ENCODE measurements around the gene PDLIM7.
A peak's percentile ranks its signal among the peaks of the same experiment; 100 is the strongest.

The PDLIM7 gene

DNA sequence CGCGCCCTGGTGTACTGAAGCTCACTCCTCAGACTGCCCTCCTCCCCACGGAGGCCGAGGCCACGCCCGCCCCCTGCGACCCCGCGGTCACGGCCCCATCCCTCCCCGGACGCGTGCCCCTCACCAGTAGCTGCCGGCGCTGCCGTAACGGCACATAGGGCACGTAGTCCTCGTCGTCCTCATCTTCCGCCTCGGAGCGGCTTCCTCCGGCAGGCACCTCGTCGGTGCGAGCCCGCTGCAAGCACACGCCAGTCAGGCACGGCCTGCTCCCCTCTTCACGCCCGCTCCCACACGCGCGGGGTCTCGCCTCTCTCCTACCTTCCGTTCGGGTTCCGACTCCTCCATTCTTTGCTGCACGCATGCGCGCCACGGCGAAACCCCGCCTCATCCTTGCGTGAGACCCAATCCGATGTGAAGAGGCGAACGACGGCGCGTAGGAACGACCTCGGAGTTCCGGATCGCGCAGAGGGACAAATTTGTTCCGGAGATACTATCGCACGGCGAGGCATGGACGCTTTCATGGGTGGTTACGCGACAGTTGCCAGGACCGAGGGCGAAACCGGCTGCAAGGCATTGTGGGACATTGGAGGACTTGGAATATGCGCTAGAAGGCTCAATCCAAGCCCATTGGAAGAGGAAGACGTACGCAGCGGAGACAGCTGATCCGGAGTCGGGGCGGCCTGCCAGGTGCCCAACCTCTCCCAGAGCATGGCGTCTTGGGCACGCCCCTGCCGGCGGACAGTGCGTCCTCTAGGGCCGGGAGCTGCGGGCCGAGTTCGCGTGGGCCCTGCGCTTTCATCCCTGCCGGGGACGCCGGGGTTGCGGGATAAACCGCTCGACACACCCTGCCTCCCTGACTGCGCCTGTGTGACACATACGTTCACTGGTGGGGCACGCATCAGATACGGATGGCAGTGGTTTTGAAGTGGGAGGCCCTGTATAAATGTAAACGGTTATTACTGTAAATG, 19.5 kb upstream of the PDLIM7 start, which contains the start of gene DDX41:
Gene DDX41, minus strand, starts transcription at position 361 of the 968 bp plus-strand sequence. Its CDS starts 16 bp downstream, at position 345.
- no peak for TF ChIP-seq CTCF (IDR thresholded peaks at IDR 0.05; ENCODE audit: borderline replicate concordance, control extremely low read depth, extremely low read depth, insufficient read depth, missing control alignments)
- DNase-seq (ENCODE audit: low spot score) = peak; percentile 99
- in situ Hi-C loops (cut with MboI; ENCODE audit: low sequenced_read_pairs, unreplicated experiment) = no loop called here

GRCh38 chr5:177515580-177515979, 18.2 kb upstream of the PDLIM7 start:
- no peak for TF ChIP-seq CTCF (IDR thresholded peaks at IDR 0.05; ENCODE audit: borderline replicate concordance, control extremely low read depth, extremely low read depth, insufficient read depth, missing control alignments)
- DNase-seq (ENCODE audit: low spot score) = no peak
- in situ Hi-C loops (cut with MboI; ENCODE audit: low sequenced_read_pairs, unreplicated experiment) = no loop called here

DNA sequence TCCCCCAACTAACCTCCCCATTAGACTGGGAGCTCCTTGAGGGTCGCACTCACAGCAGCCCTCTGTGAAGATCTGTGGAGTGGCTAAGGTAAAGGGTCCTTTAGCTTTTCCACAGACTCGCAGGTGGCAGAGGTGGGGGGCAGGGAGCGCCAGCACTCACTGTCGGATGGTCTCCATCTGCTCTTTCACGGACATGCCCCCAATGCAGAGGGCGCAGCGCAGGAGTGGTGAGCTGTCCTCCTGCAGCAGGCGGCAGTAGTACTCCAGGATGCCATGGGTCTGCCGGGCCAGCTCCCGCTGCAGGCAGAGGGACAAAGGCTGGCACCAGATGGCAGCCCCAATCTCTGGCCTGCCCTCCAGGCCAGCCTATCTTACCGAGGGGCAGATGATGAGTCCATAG, 17.1 kb upstream of the PDLIM7 start:
- no peak for TF ChIP-seq CTCF (IDR thresholded peaks at IDR 0.05; ENCODE audit: borderline replicate concordance, control extremely low read depth, extremely low read depth, insufficient read depth, missing control alignments)
- no peak for DNase-seq (ENCODE audit: low spot score)
- in situ Hi-C loops (cut with MboI; ENCODE audit: low sequenced_read_pairs, unreplicated experiment) = no loop called here

- TF ChIP-seq CTCF (IDR thresholded peaks at IDR 0.05; ENCODE audit: borderline replicate concordance, control extremely low read depth, extremely low read depth, insufficient read depth, missing control alignments) = no peak
Measured at GRCh38 chr5:177513500-177513899, 16.1 kb upstream of the PDLIM7 start.

GRCh38 chr5:177512736-177513380, 15.5 kb upstream of the PDLIM7 start:
- DNase-seq (ENCODE audit: low spot score) = no peak
- TF ChIP-seq CTCF (IDR thresholded peaks at IDR 0.05; ENCODE audit: borderline replicate concordance, control extremely low read depth, extremely low read depth, insufficient read depth, missing control alignments) = no peak
- in situ Hi-C loops (cut with MboI; ENCODE audit: low sequenced_read_pairs, unreplicated experiment) = no loop called here

More at GRCh38 chr5:177513500-177513899, 16.1 kb upstream of the PDLIM7 start:
- no peak for DNase-seq (ENCODE audit: low spot score)
- in situ Hi-C loops (cut with MboI; ENCODE audit: low sequenced_read_pairs, unreplicated experiment) = no loop called here

DNA sequence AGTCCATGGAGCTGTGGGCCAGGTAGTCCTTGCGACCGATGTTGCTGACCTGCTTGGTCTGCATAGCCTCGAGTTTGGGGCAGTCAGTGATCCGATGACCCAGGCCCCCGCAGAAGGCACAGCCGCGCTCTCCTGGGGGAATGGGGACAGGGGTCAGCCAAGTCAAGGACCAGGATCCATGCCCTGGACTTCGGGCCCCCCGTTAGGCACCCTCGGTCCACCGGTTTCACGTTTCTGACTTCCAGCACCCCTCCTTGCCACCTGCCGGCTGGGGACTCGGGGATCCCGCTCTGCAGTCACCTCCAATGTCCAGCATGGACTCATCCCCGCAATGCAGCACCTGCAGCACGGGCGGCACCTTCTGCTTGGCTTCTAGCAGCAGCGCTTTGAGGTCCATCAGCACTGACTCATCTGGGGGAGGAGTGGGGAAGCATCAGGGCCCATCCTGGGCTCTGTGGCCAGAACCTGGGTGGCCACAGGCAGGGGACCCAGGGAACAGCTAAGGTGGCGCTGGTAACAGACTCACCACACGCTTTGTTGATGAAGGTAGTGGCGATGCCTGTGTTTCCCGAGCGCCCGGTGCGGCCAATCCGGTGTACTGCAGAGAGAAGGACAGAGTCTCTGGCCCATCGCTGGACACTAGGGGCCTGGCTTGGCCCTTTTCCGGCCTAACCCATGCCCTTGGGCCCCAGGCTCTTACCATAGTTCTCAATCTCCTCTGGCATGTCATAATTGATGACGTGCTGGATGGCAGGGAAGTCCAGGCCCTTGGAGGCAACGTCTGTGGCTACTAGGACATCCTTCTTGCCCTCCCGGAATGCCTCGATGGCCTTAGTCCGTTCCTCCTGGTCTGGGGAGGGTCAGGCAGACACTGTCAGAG, 14.6 kb upstream of the PDLIM7 start:
- in situ Hi-C loops (cut with MboI; ENCODE audit: low sequenced_read_pairs, unreplicated experiment) = no loop called here
- TF ChIP-seq CTCF (IDR thresholded peaks at IDR 0.05; ENCODE audit: borderline replicate concordance, control extremely low read depth, extremely low read depth, insufficient read depth, missing control alignments) = no peak
- DNase-seq (ENCODE audit: low spot score) = no peak

Measured in GM13976 (cell line).